Upper lobe of right lung (tissue), 1 donor: ENCODE results near the gene DGKH. TPM values are rescaled to one million over a fixed set of nuclear protein-coding genes. Genes with fewer than 3 reads are reported as not detected.
"Not testable (repeated sequence)": the region's sequence is repeated elsewhere in the genome, so short reads cannot be mapped to it uniquely, and the experiment has no call there.

Experiments
- ATAC-seq: fragments of 200-7000 bp; cut with Tn5 transposase; one replicate; pipeline ENCODE4 v1.9.1; 2020; ENCODE audit warnings: mild to moderate bottlenecking, moderate library complexity
- DNase-seq: peaks from one replicate; pipeline ENCODE4 v3.0.0-alpha.2; 2020
- H3K27ac ChIP-seq: fragments of 200-600 bp; one replicate; pipeline ENCODE4 v1.8.0; 2022
- H3K27me3 ChIP-seq: fragments of 200-600 bp; one replicate; pipeline ENCODE4 v1.8.0; 2022; ENCODE audit warnings: mild to moderate bottlenecking
- H3K36me3 ChIP-seq: fragments of 200-600 bp; one replicate; pipeline ENCODE4 v1.8.0; 2022
- H3K4me1 ChIP-seq: fragments of 200-600 bp; one replicate; pipeline ENCODE4 v1.8.0; 2022
- H3K4me3 ChIP-seq: fragments of 200-600 bp; one replicate; pipeline ENCODE4 v1.8.0; 2022; ENCODE audit warnings: mild to moderate bottlenecking
- H3K9me3 ChIP-seq: fragments of 200-600 bp; one replicate; pipeline ENCODE4 v1.8.0; 2022
- intact Hi-C: fragments of 100-400 bp; cut with DNase I; formaldehyde crosslinking; loops from one replicate; pipeline ENCODE4 v1.11.0; 2022
- total RNA-seq: library from RNA; stranded (reverse); fragmentation: NEBNext Ultra II Directional; extraction: Animal tissue kit (Norgen Biotek cat#: 25700); gene quantifications from one replicate; pipeline ENCODE4 v1.2.1, GENCODE V29; 2021
- TF ChIP-seq, protein P1 (sequence below): fragments of 200-600 bp; IDR thresholded peaks from one replicate; pipeline ENCODE4 v1.8.0; 2022; ENCODE audit warnings: antibody characterized with exemption
- donor health status: DM: no; HTN: yes; CAD: no; lungs with severe emphysema.

DGKH gene
- total RNA-seq, 1 donor from 2014 or later = 21.3 TPM

DNA sequence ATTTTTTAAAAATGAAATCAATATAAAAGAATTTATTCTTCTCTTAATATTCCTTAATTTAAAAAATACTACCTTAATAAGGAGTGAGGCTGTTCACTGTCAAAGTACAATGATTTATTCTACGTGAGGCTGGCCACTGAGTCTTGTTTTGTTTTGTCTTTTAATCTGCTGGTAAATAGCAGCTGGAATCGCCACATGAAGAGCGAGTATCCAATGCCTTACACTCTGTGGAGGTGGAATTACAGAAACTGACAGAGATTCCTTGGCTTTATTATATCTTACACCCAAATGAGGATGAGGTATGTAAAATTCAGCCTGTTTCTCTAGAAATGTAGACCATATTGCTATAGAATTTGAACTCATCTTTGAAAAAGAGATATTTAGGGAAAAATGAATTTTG, 170.6 kb downstream of the DGKH start:
- intact Hi-C loops = no loop called here
- H3K4me1 ChIP-seq = no peaks in the 10 kb centered on the region
- DNase-seq = no peak
- H3K36me3 ChIP-seq = peaks cover 39% of the 10 kb centered on the region
- H3K4me3 ChIP-seq = no peak overlapping the region
- no peaks in the 10 kb centered on the region for H3K27me3 ChIP-seq
- ATAC-seq = no peak
- no peaks in the 10 kb centered on the region for H3K9me3 ChIP-seq
- H3K27ac ChIP-seq = no peak overlapping the region
- TF ChIP-seq, protein P1, sequence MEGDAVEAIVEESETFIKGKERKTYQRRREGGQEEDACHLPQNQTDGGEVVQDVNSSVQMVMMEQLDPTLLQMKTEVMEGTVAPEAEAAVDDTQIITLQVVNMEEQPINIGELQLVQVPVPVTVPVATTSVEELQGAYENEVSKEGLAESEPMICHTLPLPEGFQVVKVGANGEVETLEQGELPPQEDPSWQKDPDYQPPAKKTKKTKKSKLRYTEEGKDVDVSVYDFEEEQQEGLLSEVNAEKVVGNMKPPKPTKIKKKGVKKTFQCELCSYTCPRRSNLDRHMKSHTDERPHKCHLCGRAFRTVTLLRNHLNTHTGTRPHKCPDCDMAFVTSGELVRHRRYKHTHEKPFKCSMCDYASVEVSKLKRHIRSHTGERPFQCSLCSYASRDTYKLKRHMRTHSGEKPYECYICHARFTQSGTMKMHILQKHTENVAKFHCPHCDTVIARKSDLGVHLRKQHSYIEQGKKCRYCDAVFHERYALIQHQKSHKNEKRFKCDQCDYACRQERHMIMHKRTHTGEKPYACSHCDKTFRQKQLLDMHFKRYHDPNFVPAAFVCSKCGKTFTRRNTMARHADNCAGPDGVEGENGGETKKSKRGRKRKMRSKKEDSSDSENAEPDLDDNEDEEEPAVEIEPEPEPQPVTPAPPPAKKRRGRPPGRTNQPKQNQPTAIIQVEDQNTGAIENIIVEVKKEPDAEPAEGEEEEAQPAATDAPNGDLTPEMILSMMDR = no peak

DNA sequence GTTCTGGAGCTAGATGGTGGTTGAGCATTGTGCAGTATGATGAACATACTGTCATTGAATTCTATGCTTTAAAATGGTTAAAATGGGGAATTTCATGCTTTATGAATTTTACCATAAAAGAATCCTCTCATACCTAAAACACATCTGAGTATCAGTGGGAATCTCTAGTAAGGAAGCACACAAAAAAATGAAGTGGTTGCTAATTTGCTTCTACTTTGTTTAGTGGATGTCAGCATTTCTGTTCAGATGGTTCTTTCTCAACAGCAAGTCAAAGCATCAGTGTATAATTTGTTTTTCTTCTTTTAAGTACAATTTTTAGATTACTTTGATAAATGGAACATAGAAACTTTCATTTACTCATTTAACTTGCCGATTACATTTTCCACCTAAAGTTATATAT, 171.4 kb downstream of the DGKH start:
- no peaks in the 10 kb centered on the region for H3K4me1 ChIP-seq
- H3K4me3 ChIP-seq = no peak overlapping the region
- intact Hi-C loops = no loop called here
- no peaks in the 10 kb centered on the region for H3K9me3 ChIP-seq
- TF ChIP-seq, protein P1 = no peak
- no peaks in the 10 kb centered on the region for H3K27me3 ChIP-seq
- peaks cover 39% of the 10 kb centered on the region for H3K36me3 ChIP-seq
- no peak for ATAC-seq
- no peak overlapping the region for H3K27ac ChIP-seq
- no peak for DNase-seq

DNA sequence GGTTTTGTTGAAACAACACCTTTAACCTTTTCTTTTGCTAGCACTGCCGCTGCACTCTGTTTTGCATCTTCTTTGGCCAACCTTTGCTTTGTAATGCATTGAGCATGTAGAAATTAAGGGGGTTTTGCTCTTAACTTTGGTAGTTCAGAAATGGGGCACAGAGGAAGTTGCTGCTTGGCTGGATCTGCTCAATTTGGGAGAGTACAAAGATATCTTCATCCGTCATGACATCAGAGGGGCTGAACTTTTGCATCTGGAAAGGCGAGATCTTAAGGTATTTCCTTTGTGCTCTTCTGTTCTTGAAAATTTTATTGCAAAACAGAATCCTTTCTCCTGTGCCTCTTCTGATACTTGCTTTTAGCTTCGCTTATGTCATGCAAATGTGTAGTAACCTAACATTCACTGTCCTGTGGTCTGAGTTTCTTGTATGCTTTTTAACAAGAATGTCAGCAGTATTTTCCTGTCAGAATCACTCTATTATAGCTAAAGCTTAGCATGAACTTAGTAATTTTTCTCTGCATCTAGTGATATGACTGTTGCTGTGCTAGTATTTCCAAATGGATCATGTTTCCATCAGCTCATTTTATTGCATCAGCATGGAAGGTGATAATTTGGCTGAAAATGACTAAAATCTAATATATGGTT, 172.8 kb downstream of the DGKH start:
- Histone ChIP-seq H3K4me3 (no peak overlapping the region), H3K4me1 (no peaks in the 10 kb centered on the region), H3K36me3 (peaks cover 40% of the 10 kb centered on the region), H3K9me3 (no peaks in the 10 kb centered on the region), H3K27ac (no peak overlapping the region), H3K27me3 (no peaks in the 10 kb centered on the region)
- ATAC-seq (no peak), DNase-seq (no peak)
- intact Hi-C loops = no loop called here
- TF ChIP-seq, protein P1 = no peak

DNA sequence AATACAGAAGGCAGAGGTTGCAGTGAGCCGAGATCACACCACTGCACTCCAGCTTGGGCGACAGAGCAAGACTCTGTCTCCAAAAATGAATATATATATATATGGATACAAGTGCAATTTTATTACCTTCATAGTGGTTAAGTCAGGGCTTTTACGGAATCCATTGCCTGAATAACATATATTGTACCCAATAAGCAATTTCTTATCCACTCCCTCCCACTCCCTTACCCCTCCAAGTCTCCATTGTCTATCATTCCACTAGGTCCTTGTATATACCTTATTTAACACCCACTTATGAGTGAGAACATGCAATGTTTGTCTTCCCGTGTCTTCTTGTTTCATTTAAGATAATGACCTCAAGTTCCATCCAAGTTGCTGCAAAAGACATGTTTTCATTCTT, 175.2 kb downstream of the DGKH start:
- Histone ChIP-seq H3K4me1 (no peaks in the 10 kb centered on the region), H3K9me3 (no peaks in the 10 kb centered on the region), H3K36me3 (peaks cover 40% of the 10 kb centered on the region), H3K27me3 (no peaks in the 10 kb centered on the region), H3K27ac (no peak overlapping the region), H3K4me3 (no peak overlapping the region)
- ATAC-seq (no peak), DNase-seq (no peak)
- intact Hi-C loops = no loop called here
- TF ChIP-seq, protein P1 = no peak

DNA sequence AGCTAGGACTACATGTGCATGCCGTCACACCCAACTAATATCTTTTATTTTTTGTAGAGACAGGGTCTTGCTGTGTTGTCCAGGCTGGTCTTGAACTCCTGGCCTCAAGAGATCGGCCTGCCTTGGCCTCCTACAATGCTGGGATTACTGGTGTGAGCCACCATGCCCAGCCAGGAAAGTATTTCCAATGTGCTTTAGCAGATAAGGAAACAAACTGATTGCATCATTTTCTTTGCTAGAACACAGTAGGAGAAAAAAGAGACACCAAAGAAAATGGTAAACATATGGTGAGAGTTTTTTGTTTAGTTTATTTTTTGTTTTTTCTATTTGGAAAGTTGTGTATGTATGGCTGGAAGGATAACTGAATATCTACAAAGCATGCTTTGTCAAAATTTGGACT, 176.6 kb downstream of the DGKH start:
- Histone ChIP-seq H3K4me3 (no peak overlapping the region), H3K4me1 (no peaks in the 10 kb centered on the region), H3K36me3 (peaks cover 34% of the 10 kb centered on the region), H3K27ac (no peak overlapping the region), H3K27me3 (no peaks in the 10 kb centered on the region), H3K9me3 (no peaks in the 10 kb centered on the region)
- TF ChIP-seq, protein P1 = no peak
- ATAC-seq (no peak), DNase-seq (no peak)
- intact Hi-C loops = no loop called here

DNA sequence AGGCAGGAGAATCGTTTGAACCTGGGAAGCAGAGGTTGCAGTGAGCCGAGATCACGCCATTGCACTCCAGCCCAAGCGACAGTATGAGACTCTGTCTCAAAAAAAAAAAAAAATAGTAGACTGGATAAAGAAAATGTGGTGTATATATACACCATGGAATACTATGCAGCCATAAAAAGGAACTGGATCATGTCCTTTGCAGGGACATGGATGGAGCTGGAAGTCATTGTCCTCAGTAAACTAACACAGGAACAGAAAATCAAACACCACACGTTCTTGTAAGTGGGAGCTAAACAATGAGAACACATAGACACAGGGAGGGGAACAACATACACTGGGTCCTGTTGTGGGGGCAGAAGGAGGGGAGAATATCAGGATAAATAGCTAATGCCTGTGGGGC, 178.3 kb downstream of the DGKH start:
- H3K27ac ChIP-seq, H3K4me1 ChIP-seq, DNase-seq, H3K4me3 ChIP-seq, H3K9me3 ChIP-seq, intact Hi-C loops, ATAC-seq, H3K27me3 ChIP-seq: not testable (repeated sequence)
- peaks cover 27% of the 10 kb centered on the region for H3K36me3 ChIP-seq
